Naive B cell (primary cell): ENCODE data around the gene NHEJ1. TPM values are rescaled to one million over a fixed set of nuclear protein-coding genes. Genes with fewer than 3 reads are reported as not detected.

Source experiments
- ATAC-seq, 2 donors: fragments of 150-1000 bp; cut with Tn5 transposase; 2 replicates each; pipeline ENCODE4 v1.10.0; 2021; ENCODE audit warnings: low read depth in 2 of 2, mild to moderate bottlenecking in 2 of 2, moderate library complexity in 2 of 2
- DNase-seq: peaks from one replicate; pipeline ENCODE4 v3.0.0; 2022
- H3K27ac Mint-ChIP-seq, 6 donors: one replicate each; pipeline ENCODE4 v1.8.0; 2020 to 2022; ENCODE audit warnings: mild to moderate bottlenecking in 6 of 6, mixed read lengths in 6 of 6, moderate library complexity in 5 of 6, inconsistent platforms in 2 of 6
- H3K27me3 Mint-ChIP-seq, 3 donors: one replicate each; pipeline ENCODE4 v1.8.0; 2021 to 2022; ENCODE audit warnings: mixed read lengths in 3 of 3, mild to moderate bottlenecking in 1 of 3
- H3K36me3 Mint-ChIP-seq, 2 donors: one replicate each; pipeline ENCODE4 v1.8.0; 2020 to 2022; ENCODE audit warnings: mixed read lengths in 2 of 2, inconsistent platforms in 1 of 2, mild to moderate bottlenecking in 1 of 2
- H3K4me1 Mint-ChIP-seq, 3 donors: one replicate each; pipeline ENCODE4 v1.8.0; 2020 to 2022; ENCODE audit warnings: mixed read lengths in 3 of 3, inconsistent platforms in 1 of 3, mild to moderate bottlenecking in 1 of 3, moderate library complexity in 1 of 3
- H3K4me3 Mint-ChIP-seq, 8 donors: one replicate each; pipeline ENCODE4 v1.8.0; 2020 to 2022; ENCODE audit warnings: mild to moderate bottlenecking in 8 of 8, mixed read lengths in 8 of 8, moderate library complexity in 8 of 8, inconsistent platforms in 2 of 8
- H3K9me3 Mint-ChIP-seq, 7 donors: one replicate each; pipeline ENCODE4 v1.8.0; 2020 to 2022; ENCODE audit warnings: mixed read lengths in 7 of 7, mild to moderate bottlenecking in 5 of 7, inconsistent platforms in 2 of 7, moderate library complexity in 1 of 7
- polyA plus RNA-seq, 6 donors: library from polyadenylated mRNA; unstranded; fragments of 300-500 nt; fragmentation: Illumina TruSeq; gene quantifications; one replicate each; pipeline ENCODE4 v1.2.3, GENCODE V29; 2021; ENCODE audit warnings: low read depth in 6 of 6

NHEJ1 gene
- polyA plus RNA-seq, 6 donors from 2014 or later: 24.8 to 31.5 (median 27.7) TPM

- Mint-ChIP-seq H3K4me1 (peaks cover 0 to 9% (median 3%) of the 10 kb centered on the region in 3 donors), H3K27me3 (no peaks in the 10 kb centered on the region), H3K27ac (no peak overlapping the region), H3K9me3 (no peaks in the 10 kb centered on the region), H3K36me3 (peaks cover 0 to 12% of the 10 kb centered on the region in 2 donors), H3K4me3 (no peak overlapping the region)
- ATAC-seq (no peak), DNase-seq (no peak)
Observed at GRCh38 chr2:219133976-219134375, 26.6 kb downstream of the NHEJ1 start.

DNA sequence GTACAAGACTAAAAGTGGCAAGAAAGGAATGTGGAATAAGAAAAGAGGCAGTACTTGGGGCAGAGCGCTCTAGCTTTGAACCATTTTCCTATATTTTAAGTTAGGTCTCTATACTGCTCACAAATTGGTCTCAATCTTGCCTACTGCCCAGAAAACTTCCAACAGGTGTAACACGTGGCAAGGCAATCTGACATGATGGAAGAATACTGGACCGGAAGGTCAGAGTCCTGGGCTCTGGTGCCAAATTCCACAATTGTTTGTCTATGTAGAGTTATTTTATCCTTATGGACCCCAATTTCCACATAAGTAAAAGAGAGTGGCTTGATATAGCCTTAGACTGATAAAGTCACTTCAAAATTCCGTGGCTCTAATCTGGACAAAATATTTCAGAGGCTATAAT, 28.9 kb downstream of the NHEJ1 start:
- H3K27me3 Mint-ChIP-seq: no peaks in the 10 kb centered on the region
- H3K4me3 Mint-ChIP-seq: no peak overlapping the region
- no peak overlapping the region for H3K27ac Mint-ChIP-seq
- H3K9me3 Mint-ChIP-seq: no peaks in the 10 kb centered on the region
- no peak for DNase-seq
- peaks cover 0 to 5% of the 10 kb centered on the region in 2 donors for H3K36me3 Mint-ChIP-seq
- no peak for ATAC-seq
- H3K4me1 Mint-ChIP-seq: peaks cover 0 to 11% (median 9%) of the 10 kb centered on the region in 3 donors

GRCh38 chr2:219131327-219131726, 29.3 kb downstream of the NHEJ1 start:
- H3K9me3 Mint-ChIP-seq: no peaks in the 10 kb centered on the region
- H3K4me1 Mint-ChIP-seq: peaks cover 0 to 15% (median 9%) of the 10 kb centered on the region in 3 donors
- peaks cover 0 to 5% of the 10 kb centered on the region in 2 donors for H3K36me3 Mint-ChIP-seq
- DNase-seq (no peak), ATAC-seq (no peak)
- no peak overlapping the region for H3K27ac Mint-ChIP-seq
- no peaks in the 10 kb centered on the region for H3K27me3 Mint-ChIP-seq
- no peak overlapping the region for H3K4me3 Mint-ChIP-seq

GRCh38 chr2:219129589-219129988, 31.0 kb downstream of the NHEJ1 start:
- no peak for DNase-seq
- Mint-ChIP-seq H3K9me3 (no peaks in the 10 kb centered on the region), H3K27me3 (no peaks in the 10 kb centered on the region), H3K27ac (no peak overlapping the region), H3K4me3 (no peak overlapping the region), H3K4me1 (peaks cover 0 to 15% (median 13%) of the 10 kb centered on the region in 3 donors), H3K36me3 (peaks cover 0 to 5% of the 10 kb centered on the region in 2 donors)
- ATAC-seq: no peak

DNA sequence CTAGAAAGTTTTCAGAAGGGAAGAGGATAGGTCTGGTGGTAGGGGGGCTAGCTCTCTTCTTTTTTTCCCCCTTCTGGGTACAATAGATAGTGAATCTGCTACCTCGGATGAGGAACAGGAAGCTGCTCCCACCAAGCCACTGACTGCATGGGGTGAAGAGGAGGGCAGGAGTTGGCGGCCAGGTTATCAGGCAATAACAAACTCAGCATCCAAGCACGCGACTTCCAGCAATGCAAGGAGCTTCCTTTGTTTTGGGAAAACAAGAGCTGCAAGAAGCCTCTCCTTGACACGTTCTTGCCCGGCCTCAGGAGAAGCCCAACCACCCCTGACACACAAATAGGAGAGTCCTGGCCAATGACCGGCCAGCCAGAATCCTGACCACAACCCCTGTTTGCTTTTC, 32.2 kb downstream of the NHEJ1 start:
- ATAC-seq: no peak
- peak overlapping the region in 1 of 6 donors; percentile 75 for H3K27ac Mint-ChIP-seq

GRCh38 chr2:219127037-219127635, 33.5 kb downstream of the NHEJ1 start:
- Mint-ChIP-seq H3K27ac (no peak overlapping the region), H3K4me3 (no peak overlapping the region), H3K9me3 (no peaks in the 10 kb centered on the region), H3K4me1 (peaks cover 0 to 16% (median 14%) of the 10 kb centered on the region in 3 donors), H3K27me3 (no peaks in the 10 kb centered on the region), H3K36me3 (no peaks in the 10 kb centered on the region)
- ATAC-seq: no peak
- no peak for DNase-seq

More for the DNA sequence above, 32.2 kb downstream of the NHEJ1 start:
- H3K9me3 Mint-ChIP-seq: no peaks in the 10 kb centered on the region
- peaks cover 0 to 16% (median 8%) of the 10 kb centered on the region in 3 donors for H3K4me1 Mint-ChIP-seq
- H3K27me3 Mint-ChIP-seq: no peaks in the 10 kb centered on the region
- DNase-seq: no peak
- H3K36me3 Mint-ChIP-seq: peaks cover 0 to 5% of the 10 kb centered on the region in 2 donors
- no peak overlapping the region for H3K4me3 Mint-ChIP-seq

DNA sequence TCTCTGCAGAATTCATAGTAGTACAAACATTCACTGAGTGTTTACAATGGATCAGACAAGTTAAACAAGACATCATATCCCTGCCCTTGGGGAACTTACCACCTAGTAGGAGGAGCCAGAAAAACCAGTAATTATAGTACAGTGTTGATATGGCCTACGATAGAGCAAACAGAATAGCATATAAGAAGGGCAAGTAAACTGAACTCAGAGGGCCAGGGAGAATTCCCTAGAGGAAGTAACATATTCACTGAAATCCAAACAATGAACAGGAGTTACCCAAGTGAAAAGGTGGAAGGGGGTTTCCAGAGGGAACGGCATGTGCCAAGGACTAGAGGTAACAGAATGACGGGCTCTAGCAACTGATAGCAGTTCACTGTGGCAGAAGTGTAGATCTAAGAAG, 34.1 kb downstream of the NHEJ1 start:
- H3K36me3 Mint-ChIP-seq: no peaks in the 10 kb centered on the region
- H3K27me3 Mint-ChIP-seq: no peaks in the 10 kb centered on the region
- DNase-seq (no peak), ATAC-seq (no peak)
- H3K27ac Mint-ChIP-seq: peak overlapping the region in 1 of 6 donors; percentile 45
- H3K4me1 Mint-ChIP-seq: peaks cover 0 to 16% (median 14%) of the 10 kb centered on the region in 3 donors
- peak overlapping the region in 1 of 8 donors; percentile 64 for H3K4me3 Mint-ChIP-seq
- H3K9me3 Mint-ChIP-seq: no peaks in the 10 kb centered on the region

GRCh38 chr2:219125886-219126270, 34.7 kb downstream of the NHEJ1 start:
- no peak for DNase-seq
- H3K27ac Mint-ChIP-seq: no peak overlapping the region
- no peak overlapping the region for H3K4me3 Mint-ChIP-seq
- H3K4me1 Mint-ChIP-seq: peaks cover 0 to 16% (median 14%) of the 10 kb centered on the region in 3 donors
- no peaks in the 10 kb centered on the region for H3K36me3 Mint-ChIP-seq
- no peaks in the 10 kb centered on the region for H3K9me3 Mint-ChIP-seq
- no peak for ATAC-seq
- H3K27me3 Mint-ChIP-seq: no peaks in the 10 kb centered on the region

DNA sequence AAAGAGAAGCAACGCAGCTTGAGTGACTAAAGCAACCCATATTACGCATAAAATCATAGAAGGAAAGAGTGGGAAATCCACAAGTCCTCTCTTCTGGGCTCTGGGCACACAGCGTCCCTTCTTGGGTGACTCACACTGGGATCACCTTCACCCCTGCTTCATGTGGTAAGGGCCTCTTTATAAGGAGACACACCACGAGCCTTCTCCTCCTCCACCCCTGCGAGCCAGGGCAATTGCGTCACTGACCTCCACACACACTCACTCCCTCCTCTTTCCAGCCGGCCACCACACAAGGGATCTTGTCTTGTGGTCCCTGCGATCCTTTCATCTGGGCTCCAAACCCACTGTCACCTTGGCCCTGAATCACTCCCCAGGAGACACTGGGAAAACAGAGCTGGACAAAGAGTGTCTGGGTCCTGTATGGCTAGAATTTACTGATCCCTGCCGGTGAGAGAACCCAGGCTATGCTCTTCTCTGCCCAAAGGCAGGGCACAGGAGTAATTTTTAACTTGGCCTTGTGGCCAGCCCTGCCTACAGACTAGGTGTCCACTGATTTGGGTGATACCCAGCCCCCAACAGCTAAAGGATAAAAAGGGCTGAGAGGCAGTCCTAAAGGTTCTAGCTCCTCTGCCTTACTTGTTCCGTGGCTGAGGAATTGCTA, 35.3 kb downstream of the NHEJ1 start:
- H3K27ac Mint-ChIP-seq: peak overlapping the region in 2 of 6 donors; percentile 9 to 63

GRCh38 chr2:219124381-219125110, 36.1 kb downstream of the NHEJ1 start:
- H3K9me3 Mint-ChIP-seq: no peaks in the 10 kb centered on the region
- H3K27me3 Mint-ChIP-seq: no peaks in the 10 kb centered on the region
- peak overlapping the region in 2 of 6 donors; percentile 9 to 86 for H3K27ac Mint-ChIP-seq
- no peak overlapping the region for H3K4me3 Mint-ChIP-seq
- ATAC-seq: no peak
- peaks cover 0 to 16% (median 16%) of the 10 kb centered on the region in 3 donors for H3K4me1 Mint-ChIP-seq
- DNase-seq: no peak
- no peaks in the 10 kb centered on the region for H3K36me3 Mint-ChIP-seq

More for the DNA sequence above, 35.3 kb downstream of the NHEJ1 start:
- H3K4me1 Mint-ChIP-seq: peaks cover 0 to 16% (median 14%) of the 10 kb centered on the region in 3 donors
- no peak for ATAC-seq
- no peaks in the 10 kb centered on the region for H3K9me3 Mint-ChIP-seq
- no peaks in the 10 kb centered on the region for H3K36me3 Mint-ChIP-seq
- DNase-seq: no peak
- H3K27me3 Mint-ChIP-seq: no peaks in the 10 kb centered on the region
- no peak overlapping the region for H3K4me3 Mint-ChIP-seq

DNA sequence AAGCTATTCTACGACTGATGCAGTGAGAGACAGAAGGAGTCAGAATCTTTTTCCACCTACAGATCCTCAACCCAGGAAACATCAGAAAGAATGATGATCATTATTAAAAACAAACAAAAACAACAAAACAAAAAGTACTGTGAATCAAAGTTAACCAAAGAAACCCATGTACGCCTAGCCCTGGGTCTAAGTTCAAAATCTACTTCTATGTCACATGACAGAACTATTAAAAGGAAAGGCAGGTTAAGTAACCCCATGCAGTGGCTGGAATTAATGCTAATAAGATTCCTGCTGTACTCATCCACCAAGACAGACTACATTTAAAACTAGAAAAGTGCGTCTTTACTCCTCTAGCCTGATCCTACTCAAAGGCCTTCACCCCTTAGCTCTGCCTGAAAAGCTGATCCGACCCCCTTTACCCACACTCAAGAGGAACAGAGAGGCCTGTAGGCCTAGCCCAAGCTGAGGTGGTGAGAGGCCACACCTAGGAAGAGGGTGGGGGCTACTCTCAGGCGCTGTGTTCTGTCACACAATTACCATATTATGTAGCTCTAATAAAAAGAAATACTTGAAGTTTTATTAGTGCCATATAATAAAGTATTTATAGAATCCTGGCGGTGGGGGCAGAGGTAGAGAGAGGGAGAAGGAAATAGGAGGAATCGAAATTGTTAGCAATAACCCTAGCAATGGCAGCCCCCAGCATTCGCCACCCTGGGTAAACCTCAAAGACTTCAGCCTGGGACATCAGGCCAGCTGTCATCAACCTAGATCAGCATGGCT, 37.1 kb downstream of the NHEJ1 start:
- no peak for ATAC-seq
- H3K27ac Mint-ChIP-seq: no peak overlapping the region
- H3K4me1 Mint-ChIP-seq: peaks cover 2 to 25% (median 24%) of the 10 kb centered on the region in 3 donors
- H3K36me3 Mint-ChIP-seq: no peaks in the 10 kb centered on the region
- no peak overlapping the region for H3K4me3 Mint-ChIP-seq
- DNase-seq: no peak
- no peaks in the 10 kb centered on the region for H3K27me3 Mint-ChIP-seq
- H3K9me3 Mint-ChIP-seq: no peaks in the 10 kb centered on the region

DNA sequence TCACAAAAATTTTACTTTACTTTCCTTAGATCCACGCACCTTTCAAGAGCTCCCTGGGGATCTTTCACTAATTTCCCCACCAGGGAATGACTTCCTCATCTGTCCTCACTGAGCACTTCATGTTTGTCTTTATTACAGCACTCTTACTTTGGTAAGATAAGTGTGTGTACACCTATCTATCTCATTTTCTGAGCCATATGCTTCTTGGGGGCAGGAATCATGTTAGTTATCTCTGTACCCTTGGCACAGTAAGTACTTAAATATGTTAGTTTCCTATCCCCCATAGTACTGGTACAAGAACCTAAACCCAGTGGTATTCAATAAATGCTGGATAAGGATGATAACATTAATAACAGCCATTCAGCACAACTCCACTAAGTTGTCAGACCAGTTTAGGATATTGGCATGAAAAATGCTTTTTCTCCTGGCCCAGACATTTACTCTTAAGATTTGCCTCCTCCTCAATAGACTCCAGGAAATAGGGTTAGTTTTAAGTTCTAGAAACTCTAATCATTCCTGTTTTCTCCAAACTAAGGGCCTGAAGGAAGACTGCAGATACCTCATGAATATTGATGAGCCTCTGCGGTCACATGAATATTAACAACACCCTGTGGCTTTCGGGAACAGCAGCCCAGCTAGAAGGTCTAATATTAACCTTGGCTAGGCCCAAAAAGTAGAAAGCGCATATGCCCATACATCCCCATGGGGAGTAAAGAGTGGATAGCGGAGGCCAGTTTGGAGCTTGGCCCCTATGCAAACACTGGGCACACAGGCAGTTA, 38.2 kb downstream of the NHEJ1 start:
- Mint-ChIP-seq H3K27ac (peak overlapping the region in 2 of 6 donors; percentile 4 to 54), H3K4me3 (no peak overlapping the region), H3K27me3 (no peaks in the 10 kb centered on the region), H3K9me3 (no peaks in the 10 kb centered on the region), H3K36me3 (no peaks in the 10 kb centered on the region), H3K4me1 (peaks cover 5 to 30% (median 19%) of the 10 kb centered on the region in 3 donors)
- DNase-seq (no peak), ATAC-seq (no peak)
